ENCODE measurements around the gene CDK5R1.
A peak's percentile ranks its signal among the peaks of the same experiment; 100 is the strongest.
"Not testable (repeated sequence)": the region's sequence is repeated elsewhere in the genome, so short reads cannot be mapped to it uniquely, and the experiment has no call there.

Gene CDK5R1

DNA sequence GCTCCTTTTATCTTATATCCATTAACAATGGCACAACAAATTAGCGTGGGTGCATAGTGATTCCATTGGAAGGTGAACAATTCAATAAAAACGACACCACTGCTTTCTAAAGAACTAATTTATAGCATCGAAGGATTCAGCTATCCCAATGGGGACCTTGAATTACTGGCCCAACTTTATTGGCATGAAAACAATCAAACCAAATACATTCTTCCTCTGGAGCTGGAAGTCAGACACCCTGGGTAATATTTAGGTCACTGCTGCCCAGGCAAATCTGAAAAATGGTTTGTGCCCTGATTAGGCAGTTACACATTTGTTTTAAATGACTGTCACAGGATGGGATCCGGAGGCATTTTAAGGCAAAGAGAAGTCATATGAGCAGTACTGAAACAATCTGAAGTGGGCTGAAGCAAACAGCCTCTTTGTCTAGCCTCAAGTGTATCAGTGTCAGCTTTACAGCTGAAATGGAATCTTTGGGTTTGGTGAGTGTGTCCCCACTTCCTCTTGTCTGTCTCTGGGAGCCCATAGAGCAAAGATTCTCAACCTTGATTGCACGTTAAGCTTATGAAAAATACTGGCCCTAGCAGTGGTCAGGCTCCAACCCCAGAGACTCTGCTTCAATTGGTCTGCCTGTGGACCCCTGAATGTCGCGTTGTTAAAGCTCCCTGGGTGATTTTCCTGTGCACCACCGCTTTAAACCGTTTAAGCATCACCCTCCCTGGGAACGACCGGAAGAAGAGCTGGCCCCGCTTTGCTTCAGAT is 30.3 kb downstream of the CDK5R1 start:
- no peak for DNase-seq (ENCODE audit: low spot score)

DNA sequence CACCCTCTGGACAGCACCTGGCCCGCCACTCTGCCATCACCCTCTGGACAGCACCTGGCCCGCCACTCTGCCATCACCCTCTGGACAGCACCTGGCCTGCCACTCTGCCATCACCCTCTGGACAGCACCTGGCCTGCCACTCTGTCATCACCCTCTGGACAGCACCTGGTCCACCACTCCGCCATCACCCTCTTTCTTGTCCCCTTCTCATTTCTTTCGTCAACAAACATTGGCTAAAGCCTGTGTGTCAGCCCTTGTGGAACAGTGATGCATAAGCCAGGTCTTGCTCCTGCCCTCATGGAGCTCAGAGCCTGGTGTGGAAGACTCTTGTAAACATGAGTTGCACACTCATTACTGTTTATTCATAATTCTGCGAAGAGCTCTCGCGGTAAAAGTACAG is 31.2 kb downstream of the CDK5R1 start:
- no peak for DNase-seq (ENCODE audit: low spot score)

DNA sequence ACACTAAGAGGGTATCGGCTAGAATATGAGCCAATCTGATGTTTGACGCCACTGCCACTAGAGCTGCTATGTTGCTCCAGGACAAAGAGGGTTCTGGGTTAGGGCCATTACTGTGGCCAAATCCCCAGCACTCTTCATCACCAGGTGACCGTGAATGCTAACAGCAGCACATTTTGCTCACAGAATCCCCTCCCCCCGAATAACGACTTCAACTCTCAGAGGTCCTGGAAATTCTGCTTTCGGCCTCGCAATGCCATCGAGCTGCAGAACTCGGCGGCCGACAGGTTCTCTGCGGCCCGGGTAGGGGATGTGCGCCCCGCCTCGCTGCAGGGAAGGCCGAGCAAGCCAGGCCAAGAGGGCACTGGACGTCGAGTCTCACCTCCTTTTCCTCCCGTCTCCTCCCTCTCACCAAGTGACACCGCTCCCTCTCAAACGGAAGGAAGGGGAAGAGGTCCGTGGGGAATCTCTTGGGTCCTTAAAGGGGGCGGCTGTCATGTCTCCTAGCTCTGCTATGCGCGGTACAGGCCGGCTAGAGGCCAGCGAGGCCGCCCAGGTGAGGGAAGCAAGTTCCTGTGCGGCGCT is 31.9 kb downstream of the CDK5R1 start:
- DNase-seq (ENCODE audit: low spot score), result no peak

DNA sequence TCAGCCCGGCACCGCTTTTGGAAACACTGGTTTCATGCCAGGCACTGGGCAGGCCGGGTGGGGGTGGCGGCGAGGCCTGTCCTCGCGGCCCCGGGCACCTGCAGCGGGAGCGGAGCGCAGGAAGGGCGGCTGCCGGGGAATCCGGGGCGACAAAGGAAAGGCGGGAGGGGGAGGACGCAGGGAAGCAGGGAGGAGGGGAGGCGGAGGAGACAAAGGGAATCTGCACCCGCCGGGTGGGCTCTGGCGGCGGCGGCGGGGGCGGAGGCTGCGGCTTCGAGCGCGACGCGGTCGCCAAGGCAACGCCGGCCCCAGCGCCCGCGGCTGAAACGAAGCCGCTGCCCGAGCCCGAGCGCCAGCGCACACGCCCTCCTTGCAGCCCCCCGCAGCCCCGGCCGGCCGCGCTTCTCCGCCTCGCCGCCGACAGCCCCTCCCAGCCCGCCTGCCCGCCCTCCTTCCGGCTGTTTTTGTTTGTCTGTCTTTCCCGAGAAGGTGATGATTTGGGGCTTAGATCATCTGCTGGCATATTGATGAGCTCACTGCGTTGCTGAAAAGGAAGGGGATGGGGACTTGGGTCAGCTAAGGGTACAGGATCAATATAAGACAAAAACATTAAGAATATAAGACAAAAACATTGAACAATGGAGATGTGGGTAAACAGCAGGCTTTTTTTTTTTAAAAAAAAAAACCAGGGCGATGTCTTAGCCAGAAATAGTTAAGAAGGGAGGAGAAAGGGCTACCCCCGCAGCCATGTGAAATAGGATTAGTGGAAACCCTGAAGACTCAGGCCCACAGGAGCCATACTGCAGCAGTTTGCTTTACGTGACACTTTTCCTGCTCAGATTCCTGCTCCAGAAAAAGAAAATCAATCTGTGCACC is 32.7 kb downstream of the CDK5R1 start:
- DNase-seq (ENCODE audit: low spot score), result peak; percentile 95

DNA sequence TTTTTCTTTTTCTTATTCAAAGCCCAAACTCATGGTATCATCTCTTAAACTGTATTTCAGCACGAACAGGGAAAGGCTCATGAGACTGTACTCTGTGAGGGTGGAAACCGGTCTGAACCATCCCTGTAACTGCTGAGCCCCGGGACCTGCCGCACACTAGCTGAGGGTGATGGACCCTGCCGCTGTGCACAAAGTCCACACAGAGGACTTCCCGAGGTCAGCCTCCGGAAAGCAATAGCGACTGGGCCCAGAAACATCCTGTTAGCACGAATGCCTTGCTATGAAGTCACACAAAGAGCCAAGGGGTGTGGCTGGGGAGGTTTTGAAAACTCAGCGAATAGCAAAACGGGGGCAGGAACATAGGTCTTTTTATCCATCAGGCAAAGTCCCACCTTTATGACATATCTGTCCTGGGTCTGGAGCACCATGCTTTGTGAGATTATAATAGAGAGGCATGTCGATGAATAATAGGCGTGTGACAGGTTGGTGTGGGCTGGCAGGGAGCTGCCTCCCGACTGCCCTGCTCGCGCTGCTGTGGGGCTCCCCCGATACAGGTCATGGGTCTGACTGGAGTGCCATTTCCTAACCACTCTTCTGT is 33.4 kb downstream of the CDK5R1 start:
- peak; percentile 75 for DNase-seq (ENCODE audit: low spot score)

DNA sequence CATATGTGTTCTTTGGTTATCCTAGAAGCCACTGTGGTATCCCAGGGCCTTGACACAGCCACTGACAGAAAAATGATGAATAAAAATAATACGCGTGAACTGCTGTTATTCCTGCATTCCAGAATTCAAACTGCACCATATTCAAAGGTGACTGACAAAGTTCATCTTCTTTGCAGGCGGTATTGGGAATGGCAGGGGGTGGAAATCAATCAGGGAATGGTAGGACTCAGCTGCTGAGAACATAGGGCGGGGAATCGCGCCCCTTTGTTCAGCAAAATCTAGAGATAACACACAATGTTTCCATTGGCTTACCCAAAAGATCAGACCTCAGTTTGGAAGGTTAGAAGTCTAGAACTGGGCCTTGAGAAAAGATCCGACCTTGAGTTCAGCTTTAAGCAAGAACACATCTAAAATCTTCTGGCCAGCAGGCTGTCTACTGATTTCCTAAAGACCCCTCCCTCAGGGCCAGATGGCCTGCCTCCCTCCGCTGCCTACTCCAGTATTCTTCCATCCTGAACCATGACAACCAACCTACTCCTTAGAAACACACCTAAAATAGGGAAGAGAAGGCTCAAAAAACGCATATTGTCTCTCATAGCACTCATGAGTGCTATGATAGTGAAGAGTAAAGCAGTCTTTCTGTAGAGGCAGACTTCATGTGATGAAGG is 34.1 kb downstream of the CDK5R1 start:
- DNase-seq (ENCODE audit: low spot score), result no peak

DNA sequence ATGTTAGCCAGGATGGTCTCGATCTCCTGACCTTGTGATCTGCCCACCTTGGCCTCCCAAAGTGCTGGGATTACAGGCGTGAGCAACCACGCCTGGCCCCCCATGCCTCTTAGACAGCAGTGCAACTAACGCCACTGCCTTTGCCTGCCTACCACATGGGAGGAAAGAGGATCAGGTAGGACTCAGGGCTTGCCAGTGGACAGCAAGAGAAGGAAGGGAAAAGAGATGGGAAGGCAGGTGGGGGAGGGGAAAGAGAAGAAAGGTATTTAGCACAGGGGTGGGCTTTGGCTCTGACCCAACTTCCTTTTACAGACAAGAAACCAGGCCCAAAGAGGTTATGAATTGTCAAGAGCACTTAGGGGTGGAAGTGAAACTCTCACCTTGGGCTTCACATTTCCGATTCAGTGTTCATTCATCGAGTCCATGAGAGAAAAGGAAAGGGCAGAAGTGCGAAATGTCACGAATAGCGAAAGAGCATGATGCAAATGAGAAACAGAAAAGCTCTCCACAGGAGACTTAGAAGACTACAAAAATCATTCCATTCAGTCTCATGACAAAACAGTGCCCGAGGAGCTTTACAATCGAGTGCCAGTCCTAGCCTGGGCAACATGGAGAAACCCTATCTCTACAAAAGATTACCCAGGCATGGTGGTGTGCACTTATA is 36.4 kb downstream of the CDK5R1 start:
- no peak for DNase-seq (ENCODE audit: low spot score)

DNA sequence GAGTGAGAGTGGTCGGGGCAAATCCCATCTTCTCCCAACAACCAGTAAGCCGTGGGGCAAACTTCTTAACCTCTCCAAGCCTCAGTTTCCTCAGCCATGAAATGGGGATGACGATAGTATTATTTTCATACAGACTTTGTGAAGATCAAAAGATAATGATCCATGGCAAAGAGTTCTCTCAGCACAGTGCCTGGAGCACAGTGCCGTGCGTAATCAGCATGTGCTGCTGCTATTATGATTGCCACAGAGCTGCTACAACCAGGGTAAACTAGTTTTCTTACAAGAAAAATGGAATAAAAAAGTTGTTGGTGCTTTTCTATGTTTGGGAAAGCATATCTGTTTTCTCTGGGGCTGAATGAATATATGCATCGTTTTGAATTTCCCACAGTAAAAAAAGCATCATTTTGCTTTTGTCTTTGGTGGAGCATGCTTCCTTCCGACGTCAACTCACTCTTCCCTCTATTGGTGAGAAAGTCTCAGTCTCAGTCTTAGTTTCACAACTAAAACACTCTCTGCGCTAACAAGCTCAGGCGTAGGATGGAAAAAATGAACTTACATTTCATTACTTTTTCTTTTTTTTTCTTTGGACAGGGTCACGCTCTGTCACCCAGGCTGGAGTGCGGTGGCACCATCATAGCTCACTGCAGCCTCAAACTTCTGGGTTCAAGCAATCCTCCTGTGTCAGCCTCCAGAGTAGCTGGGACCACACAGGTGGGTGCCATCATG is 37.2 kb downstream of the CDK5R1 start:
- DNase-seq (ENCODE audit: low spot score), result no peak

DNA sequence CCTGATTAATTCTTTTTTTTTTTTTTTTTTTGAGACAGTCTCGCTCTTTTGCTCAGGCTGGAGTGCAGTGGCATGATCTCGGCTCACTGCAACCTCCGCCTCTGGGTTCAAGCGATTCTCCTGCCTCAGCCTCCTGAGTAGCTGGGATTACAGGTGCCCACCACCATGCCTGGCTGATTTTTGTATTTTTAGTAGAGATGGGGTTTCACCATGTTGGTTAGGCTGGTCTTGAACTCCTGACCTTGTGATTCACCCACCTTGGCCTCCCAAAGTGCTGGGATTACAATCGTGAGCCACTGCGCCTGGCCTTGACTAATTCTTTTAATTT is 37.7 kb downstream of the CDK5R1 start:
- not testable (repeated sequence) for DNase-seq (ENCODE audit: low spot score)

DNA sequence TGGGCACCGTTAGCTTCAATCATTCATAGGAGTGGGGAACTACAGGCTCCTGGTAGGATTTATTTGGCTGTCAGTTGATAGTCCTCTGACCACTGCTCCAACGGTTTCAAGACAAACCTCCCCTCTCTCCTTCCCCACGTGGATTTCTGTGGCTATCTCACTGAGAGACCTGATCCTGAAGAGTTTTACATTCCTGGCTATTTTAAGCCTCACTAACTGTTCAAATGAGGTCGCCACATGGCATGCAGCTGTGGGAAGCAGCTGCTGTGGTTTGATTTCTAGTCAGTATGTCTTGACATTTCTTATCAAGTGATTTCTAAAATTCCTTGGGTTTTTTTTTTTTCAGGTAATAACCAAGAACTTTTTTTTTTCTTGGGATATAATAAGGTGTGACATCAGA is 38.3 kb downstream of the CDK5R1 start:
- DNase-seq (ENCODE audit: low spot score), result no peak

DNA sequence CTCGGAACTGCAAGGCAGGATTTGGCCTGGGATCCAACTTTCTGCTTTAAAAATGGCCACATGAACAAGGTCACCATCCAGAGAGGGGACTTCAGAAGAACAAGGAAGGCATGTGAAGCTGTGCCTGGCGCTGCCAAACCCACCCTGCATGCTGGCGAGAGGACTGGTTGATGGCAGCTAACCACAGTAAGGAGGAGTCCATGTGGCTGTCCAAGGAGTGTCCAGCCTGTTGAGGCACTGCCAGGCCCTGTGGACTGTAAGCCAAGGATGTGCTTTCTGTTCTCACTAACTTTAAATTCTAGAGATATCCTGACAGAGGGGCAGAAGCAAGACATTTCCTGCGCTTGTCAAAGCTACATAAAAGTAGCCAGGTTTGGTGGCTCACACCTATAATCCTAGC is 40.4 kb downstream of the CDK5R1 start:
- DNase-seq (ENCODE audit: low spot score), result no peak

DNA sequence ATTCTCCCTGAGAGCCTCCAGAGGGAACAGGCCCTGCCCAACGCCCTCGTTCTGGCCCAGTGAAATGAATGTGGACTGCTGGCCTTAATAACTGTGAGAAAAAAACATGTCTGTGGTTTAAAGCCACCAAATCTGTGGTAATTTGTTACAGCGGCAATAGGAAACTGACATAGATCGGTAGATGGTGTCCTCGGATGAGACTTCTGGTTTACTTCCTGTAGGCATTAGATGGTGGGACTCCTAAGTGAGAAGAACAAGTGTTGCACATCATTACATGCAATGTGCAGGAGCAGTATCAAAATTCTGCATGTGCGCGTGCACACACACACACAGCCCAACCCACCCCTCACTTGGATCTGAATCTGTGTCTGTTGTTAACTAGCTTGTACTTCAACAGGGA is 42.0 kb downstream of the CDK5R1 start:
- no peak for DNase-seq (ENCODE audit: low spot score)

DNA sequence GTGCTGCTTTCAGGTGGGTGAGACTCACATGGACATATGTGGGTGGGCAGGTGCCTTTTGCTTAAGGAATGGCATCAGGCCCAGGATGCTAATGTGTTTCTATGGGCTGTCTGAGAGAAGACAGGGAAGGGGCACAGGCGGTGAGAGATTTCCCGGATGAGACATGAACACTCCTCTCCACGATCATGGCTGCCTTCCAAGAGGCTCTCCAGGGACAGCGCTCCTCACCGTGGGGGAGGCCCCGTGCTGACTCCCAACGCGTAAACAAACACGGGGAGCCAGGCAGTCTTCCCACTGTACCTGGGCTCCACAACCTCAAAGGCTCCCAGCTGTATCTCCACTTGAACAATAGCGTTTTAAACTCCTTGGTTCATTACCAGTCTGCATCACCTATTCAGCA is 42.8 kb downstream of the CDK5R1 start:
- DNase-seq (ENCODE audit: low spot score), result no peak

DNA sequence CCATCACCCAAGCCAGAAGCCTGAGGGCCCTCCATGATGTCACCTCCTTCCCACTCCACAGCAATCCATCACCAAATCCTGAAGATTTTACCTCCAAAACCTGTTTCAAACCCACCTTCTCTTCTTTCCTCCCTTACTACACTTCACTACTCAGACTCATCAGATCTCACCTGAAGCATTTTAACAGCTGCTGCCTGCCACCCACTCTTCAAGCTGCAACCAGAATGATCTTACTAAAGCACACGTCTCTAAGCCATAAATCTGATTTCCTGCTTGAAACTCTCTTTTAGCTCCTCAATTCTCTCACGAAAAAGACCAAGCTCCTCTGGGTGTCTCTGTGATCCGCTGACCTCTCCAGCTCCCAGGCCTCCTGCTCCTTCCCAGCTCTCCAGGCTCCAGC is 46.5 kb downstream of the CDK5R1 start:
- no peak for DNase-seq (ENCODE audit: low spot score)

DNA sequence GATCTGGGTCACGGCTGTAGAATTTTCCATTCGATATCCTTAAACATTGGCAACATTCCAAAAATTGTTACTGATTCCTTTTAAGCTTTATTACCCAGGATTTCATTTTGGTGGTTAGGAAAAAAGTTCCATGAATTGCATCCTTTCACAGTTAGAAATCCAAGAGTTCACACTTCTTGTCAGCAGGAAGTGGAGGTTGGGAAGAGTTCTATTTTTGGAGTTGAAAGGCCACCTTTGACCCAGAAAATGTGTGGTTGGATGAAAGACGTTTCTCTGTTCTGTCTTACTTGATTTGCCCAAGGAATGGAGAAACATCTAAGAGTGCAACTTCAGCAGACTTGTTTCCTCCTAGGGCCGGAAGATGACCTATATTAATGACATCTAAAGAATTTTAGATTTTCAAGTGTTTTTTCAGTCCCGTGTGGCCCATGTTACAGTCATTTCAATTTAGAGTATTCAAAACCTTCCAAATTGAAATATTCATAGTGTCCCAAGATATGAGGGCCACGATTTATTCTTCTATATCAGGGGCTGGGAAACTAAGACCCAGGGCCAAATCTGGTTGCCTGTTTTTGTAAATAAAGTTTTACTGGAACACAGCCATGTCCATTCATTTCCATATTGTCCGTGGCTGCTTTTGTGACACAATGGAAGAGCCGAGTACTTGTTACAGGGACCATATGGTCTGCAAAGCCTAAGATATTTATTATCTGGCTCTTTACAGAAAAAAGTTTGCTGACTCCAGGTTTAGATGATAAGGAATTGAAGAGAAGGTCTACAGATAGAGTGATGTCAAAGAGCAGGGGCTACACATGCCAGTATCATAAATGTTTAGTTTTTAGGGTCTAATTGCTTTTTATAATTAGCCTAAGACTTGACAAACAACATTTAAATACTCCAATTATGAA is 50.2 kb downstream of the CDK5R1 start:
- no peak for DNase-seq (ENCODE audit: low spot score)
